Gastrocnemius medialis (tissue), 4 donors: ENCODE results near the gene MCOLN1.

Experiments
- POLR2A ChIP-seq, 2 donors: fragments of 450-650 bp; IDR thresholded peaks; one replicate each; pipeline ENCODE4 v1.6.1; 2017; ENCODE audit warnings: antibody characterized with exemption in 2 of 2, mild to moderate bottlenecking in 2 of 2, moderate library complexity in 2 of 2
- TF ChIP-seq, protein P1 (sequence below), 5 experiments: fragments of 450-650 bp in 3 of 5; fragments of 200-600 bp in 2 of 5; sonication (generic) in 2 of 5; IDR thresholded peaks in 4 of 5; conservative IDR thresholded peaks in 1 of 5; 1 replicate in 4 of 5; 2 replicates in 1 of 5; pipeline ENCODE4 v1.5.1; 2016 to 2019; ENCODE audit warnings: antibody characterized with exemption in 5 of 5, mild to moderate bottlenecking in 3 of 5, moderate library complexity in 3 of 5

GRCh38 chr19:7544626-7545025 is 22.2 kb downstream of the MCOLN1 start:
- TF ChIP-seq POLR2A (IDR thresholded peaks at IDR 0.05): no peak
- TF ChIP-seq, protein P1, sequence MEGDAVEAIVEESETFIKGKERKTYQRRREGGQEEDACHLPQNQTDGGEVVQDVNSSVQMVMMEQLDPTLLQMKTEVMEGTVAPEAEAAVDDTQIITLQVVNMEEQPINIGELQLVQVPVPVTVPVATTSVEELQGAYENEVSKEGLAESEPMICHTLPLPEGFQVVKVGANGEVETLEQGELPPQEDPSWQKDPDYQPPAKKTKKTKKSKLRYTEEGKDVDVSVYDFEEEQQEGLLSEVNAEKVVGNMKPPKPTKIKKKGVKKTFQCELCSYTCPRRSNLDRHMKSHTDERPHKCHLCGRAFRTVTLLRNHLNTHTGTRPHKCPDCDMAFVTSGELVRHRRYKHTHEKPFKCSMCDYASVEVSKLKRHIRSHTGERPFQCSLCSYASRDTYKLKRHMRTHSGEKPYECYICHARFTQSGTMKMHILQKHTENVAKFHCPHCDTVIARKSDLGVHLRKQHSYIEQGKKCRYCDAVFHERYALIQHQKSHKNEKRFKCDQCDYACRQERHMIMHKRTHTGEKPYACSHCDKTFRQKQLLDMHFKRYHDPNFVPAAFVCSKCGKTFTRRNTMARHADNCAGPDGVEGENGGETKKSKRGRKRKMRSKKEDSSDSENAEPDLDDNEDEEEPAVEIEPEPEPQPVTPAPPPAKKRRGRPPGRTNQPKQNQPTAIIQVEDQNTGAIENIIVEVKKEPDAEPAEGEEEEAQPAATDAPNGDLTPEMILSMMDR (IDR thresholded peaks at IDR 0.05 in 4 of 5, conservative IDR thresholded peaks at IDR 0.05 in 1 of 5): no peak
